Measurements from ENCODE around the gene PALLD.
"Not testable (repeated sequence)": the region's sequence is repeated elsewhere in the genome, so short reads cannot be mapped to it uniquely, and the experiment has no call there.

- not testable (repeated sequence) for TF ChIP-seq ZNF121 (CRISPR knock-in tag; IDR thresholded peaks at IDR 0.05); CTCF (IDR thresholded peaks at IDR 0.05); NFYB (CRISPR knock-in tag; conservative IDR thresholded peaks at IDR 0.05; ENCODE audit: low read depth); CREB1 (CRISPR knock-in tag; IDR thresholded peaks at IDR 0.05)
Observed at GRCh38 chr4:168806247-168806646, 309.4 kb downstream of the PALLD start.

Data from WTC11 (cell line).